GM23338 (cell line): Measurements from ENCODE around the gene EML4.

ENCODE experiments used
- POLR2AphosphoS5 ChIP-seq: IDR thresholded peaks from 2 replicates; pipeline ENCODE4 v1.6.1; 2016; ENCODE audit warnings: antibody characterized with exemption, low read depth
- TF ChIP-seq, protein P1 (sequence below), 2 experiments: fragments of 200-600 bp in 1 of 2; sonication (generic) in 1 of 2; conservative IDR thresholded peaks; 2 replicates each; pipeline versions ENCODE4 v1.5.1 to v1.6.1; 2016 to 2017; ENCODE audit warnings: antibody characterized with exemption in 2 of 2, low read depth in 2 of 2, mild to moderate bottlenecking in 2 of 2, moderate library complexity in 1 of 2

DNA sequence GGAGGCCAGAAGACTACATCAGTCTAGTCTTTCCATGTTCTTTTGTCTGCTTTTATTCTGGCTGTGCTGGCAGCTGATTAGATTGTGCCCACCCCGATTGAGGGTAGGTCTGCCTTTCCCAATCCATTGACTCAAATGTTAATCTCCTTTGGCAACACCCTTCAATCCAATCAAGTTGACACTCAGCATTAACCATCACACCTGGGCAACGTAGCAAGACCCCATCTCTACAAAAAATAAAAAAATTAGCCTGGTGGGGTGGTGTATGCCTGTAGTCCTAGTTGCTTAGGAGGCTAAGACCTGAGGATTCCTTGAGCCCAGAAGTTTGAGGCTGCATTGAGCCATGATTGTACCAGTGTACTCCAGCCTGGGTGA lies 33.5 kb downstream of the EML4 start:
- TF ChIP-seq, protein P1, sequence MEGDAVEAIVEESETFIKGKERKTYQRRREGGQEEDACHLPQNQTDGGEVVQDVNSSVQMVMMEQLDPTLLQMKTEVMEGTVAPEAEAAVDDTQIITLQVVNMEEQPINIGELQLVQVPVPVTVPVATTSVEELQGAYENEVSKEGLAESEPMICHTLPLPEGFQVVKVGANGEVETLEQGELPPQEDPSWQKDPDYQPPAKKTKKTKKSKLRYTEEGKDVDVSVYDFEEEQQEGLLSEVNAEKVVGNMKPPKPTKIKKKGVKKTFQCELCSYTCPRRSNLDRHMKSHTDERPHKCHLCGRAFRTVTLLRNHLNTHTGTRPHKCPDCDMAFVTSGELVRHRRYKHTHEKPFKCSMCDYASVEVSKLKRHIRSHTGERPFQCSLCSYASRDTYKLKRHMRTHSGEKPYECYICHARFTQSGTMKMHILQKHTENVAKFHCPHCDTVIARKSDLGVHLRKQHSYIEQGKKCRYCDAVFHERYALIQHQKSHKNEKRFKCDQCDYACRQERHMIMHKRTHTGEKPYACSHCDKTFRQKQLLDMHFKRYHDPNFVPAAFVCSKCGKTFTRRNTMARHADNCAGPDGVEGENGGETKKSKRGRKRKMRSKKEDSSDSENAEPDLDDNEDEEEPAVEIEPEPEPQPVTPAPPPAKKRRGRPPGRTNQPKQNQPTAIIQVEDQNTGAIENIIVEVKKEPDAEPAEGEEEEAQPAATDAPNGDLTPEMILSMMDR (conservative IDR thresholded peaks at IDR 0.05; ENCODE audit: low read depth in 2 of 2) = no peak
- no peak for TF ChIP-seq POLR2AphosphoS5
